ENCODE results near the gene OBSL1. TPM values are rescaled to one million over a fixed set of nuclear protein-coding genes. Genes with fewer than 3 reads are reported as not detected.

The OBSL1 gene
- total and polyA plus RNA-seq, 2 donors (not counting 3 experiments of a cell fraction or from before 2014, with no cell fraction given) = 16.7 to 20.7 TPM

GRCh38 chr2:219506802-219507526, 64.4 kb downstream of the OBSL1 start:
- FAIRE-seq (no peak), DNase-seq (ENCODE audit: low read depth, low spot score) (no peak)
- BruUV-seq (replicated peaks) = no TSS peak
- no peaks in the 10 kb centered on the region for H3K4me1 ChIP-seq (ENCODE audit: control insufficient read depth, extremely low read depth, insufficient read depth, low read length)
- peaks cover 0 to 28% of the 10 kb centered on the region in 2 experiments for H3K36me3 ChIP-seq (ENCODE audit: control insufficient read depth in 2 of 2, extremely low read depth in 1 of 2, insufficient read depth in 2 of 2, low read length in 2 of 2)
- H3K27ac ChIP-seq (ENCODE audit: insufficient read depth, low read depth, low read length) = no peak overlapping the region
- H3K4me3 ChIP-seq (replicated peaks in 1 of 3; ENCODE audit: insufficient read depth in 1 of 3, low read depth in 1 of 3, low read length in 3 of 3) = no peak overlapping the region
- no peak overlapping the region for H3K9ac ChIP-seq (replicated peaks; ENCODE audit: extremely low read depth, insufficient read depth, low read length)
- ChIA-PET CTCF (interaction anchor here (0.9 to 5.0 kb wide), 5 partner anchors 9 to 105 kb away, joined by 3 to 151 read pairs (median 67); partner anchors contain the start of gene GMPPA), POLR2A (interaction anchor here (1.8 kb wide), 1 partner anchor 8 kb away, joined by 9 read pairs; the partner anchor contains the start of gene GMPPA)
- no peak overlapping the region for H3K4me2 ChIP-seq (ENCODE audit: insufficient read depth, low read length)
- TF ChIP-seq MAX (IDR thresholded peaks at IDR 0.05; ENCODE audit: insufficient read depth, insufficient read length) (no peak), GATA2 (IDR thresholded peaks at IDR 0.05; ENCODE audit: insufficient read depth, insufficient read length, low read depth, low read length) (no peak), EZH2 (IDR thresholded peaks at IDR 0.05; ENCODE audit: borderline replicate concordance, low read depth, low read length, severe bottlenecking) (no peak), JUN (IDR thresholded peaks at IDR 0.05; ENCODE audit: borderline replicate concordance, insufficient read depth, insufficient read length, low read depth) (no peak), MYC (IDR thresholded peaks at IDR 0.05; ENCODE audit: low read depth, low read length) (no peak), POLR2AphosphoS5 (IDR thresholded peaks at IDR 0.05; ENCODE audit: insufficient read depth, low read depth, low read length) (no peak), FOS (IDR thresholded peaks at IDR 0.05; ENCODE audit: borderline replicate concordance, insufficient read depth, low read length) (no peak), CTCF (IDR thresholded peaks at IDR 0.05; ENCODE audit: extremely low read depth in 1 of 2, insufficient read depth in 1 of 2, low read depth in 1 of 2, low read length in 2 of 2) (no peak), POLR2A (IDR thresholded peaks at IDR 0.05; ENCODE audit: low read depth, low read length) (no peak)
- H4K20me1 ChIP-seq (replicated peaks; ENCODE audit: control insufficient read depth, extremely low read depth, insufficient read depth, low read length) = no peaks in the 10 kb centered on the region
- dilution Hi-C loops (cut with MboI; ENCODE audit: extremely low pct_ligation_motif_present, low sequenced_read_pairs) = no loop called here
- intact Hi-C loops (cut with micrococcal nuclease) = no loop called here
- peaks cover 14 to 15% of the 10 kb centered on the region in 2 experiments for H3K27me3 ChIP-seq (ENCODE audit: control insufficient read depth in 2 of 2, insufficient read depth in 2 of 2, low read length in 2 of 2)
- H3K79me2 ChIP-seq (ENCODE audit: control insufficient read depth, insufficient read depth, low read length) = no peaks in the 10 kb centered on the region
- no peaks in the 10 kb centered on the region for H3K9me1 ChIP-seq (replicated peaks; ENCODE audit: control insufficient read depth, extremely low read depth, insufficient read depth, low read length)
- no peaks in the 10 kb centered on the region for H3K9me3 ChIP-seq (replicated peaks; ENCODE audit: control insufficient read depth, insufficient read depth, low read length)
- H2AFZ ChIP-seq (ENCODE audit: low read depth, low read length) = no peak overlapping the region

All from endothelial cell of umbilical vein (primary cell).